K562 treated with DMSO at 1 percent for 24 hours (cell line): ENCODE results near the gene KRT10. TPM values are rescaled to one million over a fixed set of nuclear protein-coding genes. Genes with fewer than 3 reads are reported as not detected.

ENCODE experiments used
- total RNA-seq: library from RNA; unstranded; fragments of 300-600 nt; gene quantifications from 2 replicates; pipeline ENCODE4 v1.2.3, GENCODE V29; 2022; ENCODE audit warnings: low read depth; ENCODE audit not compliant: insufficient read depth

KRT10 gene
- 61.4 and 78.5 TPM in 2 replicates for total RNA-seq

GRCh38 chr17:40822132-40822812, at the start of gene KRT10:
TSS of gene KRT10 (minus strand) at chr17:40822614. CDS start at chr17:40822585, 29 bp downstream.

GRCh38 chr17:40866838-40867237, 44.4 kb upstream of the KRT10 start, which contains the start of gene KRT12:
TSS of gene KRT12 (minus strand) at chr17:40867223. CDS start at chr17:40867186, 37 bp downstream.

GRCh38 chr17:40799859-40800258, 22.6 kb downstream of the KRT10 start, which contains the start of gene KRT28:
TSS of gene KRT28 (minus strand) at chr17:40799959. CDS start at chr17:40799893, 66 bp downstream.

GRCh38 chr17:40782450-40782849, 40.0 kb downstream of the KRT10 start, which contains the start of gene KRT27:
TSS of gene KRT27 (minus strand) at chr17:40782550. CDS start at chr17:40782493, 57 bp downstream.

GRCh38 chr17:40772101-40772500, 50.3 kb downstream of the KRT10 start, which contains the start of gene KRT26:
TSS of gene KRT26 (minus strand) at chr17:40772201. CDS start at chr17:40772113, 88 bp downstream.

Other genes starting within 250 kb of the KRT10 start
- 64.9 and 65.1 TPM in 2 replicates for gene SMARCE1, start 174.8 kb downstream of the KRT10 start, total RNA-seq
- gene KRT222, start 157.4 kb downstream of the KRT10 start, total RNA-seq = not detected in 2 replicates
- gene KRT24, start 118.9 kb downstream of the KRT10 start, total RNA-seq = not detected in 2 replicates
- gene KRT25, start 67.3 kb downstream of the KRT10 start, total RNA-seq = not detected in 2 replicates
- not detected in 2 replicates for gene KRT26, start 50.4 kb downstream of the KRT10 start, total RNA-seq
- not detected in 2 replicates for gene KRT27, start 40.1 kb downstream of the KRT10 start, total RNA-seq
- not detected in 2 replicates for gene KRT28, start 22.7 kb downstream of the KRT10 start, total RNA-seq
- gene KRT12, start 44.6 kb upstream of the KRT10 start, total RNA-seq = 6.3 and 7.9 TPM in 2 replicates
- not detected in 2 replicates for gene KRT20, start 62.6 kb upstream of the KRT10 start, total RNA-seq
- not detected in 2 replicates for gene KRT23, start 115.0 kb upstream of the KRT10 start, total RNA-seq
- not detected in 2 replicates for gene KRT39, start 144.3 kb upstream of the KRT10 start, total RNA-seq
- not detected in 2 replicates for gene KRT40, start 161.7 kb upstream of the KRT10 start, total RNA-seq
- gene KRTAP3-3, start 171.6 kb upstream of the KRT10 start, total RNA-seq = not detected in 2 replicates
- gene KRTAP3-2, start 177.3 kb upstream of the KRT10 start, total RNA-seq = not detected in 2 replicates
- not detected in 2 replicates for gene KRTAP3-1, start 186.5 kb upstream of the KRT10 start, total RNA-seq
- gene KRTAP1-5, start 204.6 kb upstream of the KRT10 start, total RNA-seq = not detected in 2 replicates
- not detected in 2 replicates for gene KRTAP1-4, start 207.6 kb upstream of the KRT10 start, total RNA-seq
- gene KRTAP1-3, start 212.3 kb upstream of the KRT10 start, total RNA-seq = not detected in 2 replicates
- not detected in 2 replicates for gene KRTAP1-1, start 218.8 kb upstream of the KRT10 start, total RNA-seq
- gene KRTAP2-1, start 224.7 kb upstream of the KRT10 start, total RNA-seq = not detected in 2 replicates
- gene KRTAP2-2, start 232.6 kb upstream of the KRT10 start, total RNA-seq = not detected in 2 replicates
- not detected in 2 replicates for gene KRTAP2-3, start 237.5 kb upstream of the KRT10 start, total RNA-seq
- not detected in 2 replicates for gene KRTAP2-4, start 243.3 kb upstream of the KRT10 start, total RNA-seq